ENCODE results near the gene MTHFD2. TPM values are rescaled to one million over a fixed set of nuclear protein-coding genes. Genes with fewer than 3 reads are reported as not detected.

Gene MTHFD2
- total and polyA plus RNA-seq, 2 experiments from 2014 or later: 40.1 to 126 TPM

- Histone ChIP-seq H3K4me3 (peak within 1 kb of the TSS; percentile 48), H4K20me1 (ENCODE audit: insufficient read depth, poor library complexity, severe bottlenecking) (peaks cover 41% of the 10 kb centered on the region), H3K27me3 (no peaks in the 10 kb centered on the region), H3K4me2 (peak within 1 kb of the TSS; percentile 79), H2AFZ (peak within 1 kb of the TSS; percentile 72), H3K27ac (peak within 1 kb of the TSS; percentile 92), H3K79me2 (peaks cover 47% of the 10 kb centered on the region), H3K4me1 (ENCODE audit: insufficient read depth) (peaks cover 7% of the 10 kb centered on the region), H3K36me3 (replicated peaks; ENCODE audit: insufficient read depth, low read depth) (no peaks in the 10 kb centered on the region), H3K9me3 (ENCODE audit: low read depth) (no peaks in the 10 kb centered on the region), H3K9me2 (replicated peaks; ENCODE audit: insufficient read depth) (no peaks in the 10 kb centered on the region)
- WGBS (ENCODE audit: low lambda C conversion rate, missing lambda C conversion rate): under 1% methylated on average over 62 of the region's 84 CpGs
- DNase-seq (ENCODE audit: low spot score): peak; percentile 99
- no peak for TF ChIP-seq EZH2 (IDR thresholded peaks at IDR 0.05; ENCODE audit: borderline replicate concordance)
Observed at GRCh38 chr2:74178211-74179062, 20.0 kb upstream of the MTHFD2 start, which contains the start of gene MOB1A. Gene MOB1A, minus strand, starts transcription at chr2:74178879. Its CDS starts 205 bp downstream, at chr2:74178674.

GRCh38 chr2:74179063-74179865, 19.2 kb upstream of the MTHFD2 start:
- H3K4me3 ChIP-seq: peak overlapping the region; percentile 15
- H3K27ac ChIP-seq: peak overlapping the region; percentile 39
- TF ChIP-seq EZH2 (IDR thresholded peaks at IDR 0.05; ENCODE audit: borderline replicate concordance) (no peak), CTCF (IDR thresholded peaks at IDR 0.05; ENCODE audit: poor library complexity) (peak; percentile 53)
- no peaks in the 10 kb centered on the region for H3K36me3 ChIP-seq (replicated peaks; ENCODE audit: insufficient read depth, low read depth)
- H2AFZ ChIP-seq: peak overlapping the region; percentile 39
- H3K4me2 ChIP-seq: peak overlapping the region; percentile 61
- H3K27me3 ChIP-seq: no peaks in the 10 kb centered on the region
- peaks cover 7% of the 10 kb centered on the region for H3K4me1 ChIP-seq (ENCODE audit: insufficient read depth)
- H3K79me2 ChIP-seq: peaks cover 38% of the 10 kb centered on the region
- H3K9me3 ChIP-seq (ENCODE audit: low read depth): no peaks in the 10 kb centered on the region
- 58% methylated on average over 24 of the region's 25 CpGs for WGBS (ENCODE audit: low lambda C conversion rate, missing lambda C conversion rate)
- H3K9me2 ChIP-seq (replicated peaks; ENCODE audit: insufficient read depth): no peaks in the 10 kb centered on the region
- peaks cover 36% of the 10 kb centered on the region for H4K20me1 ChIP-seq (ENCODE audit: insufficient read depth, poor library complexity, severe bottlenecking)
- peak; percentile 21 for DNase-seq (ENCODE audit: low spot score)

- no peaks in the 10 kb centered on the region for H3K9me2 ChIP-seq (replicated peaks; ENCODE audit: insufficient read depth)
- H3K9me3 ChIP-seq (ENCODE audit: low read depth): no peaks in the 10 kb centered on the region
- H3K4me1 ChIP-seq (ENCODE audit: insufficient read depth): peaks cover 5% of the 10 kb centered on the region
- no peak overlapping the region for H3K27ac ChIP-seq
- H2AFZ ChIP-seq: no peak overlapping the region
- peaks cover 12% of the 10 kb centered on the region for H4K20me1 ChIP-seq (ENCODE audit: insufficient read depth, poor library complexity, severe bottlenecking)
- WGBS (ENCODE audit: low lambda C conversion rate, missing lambda C conversion rate): 61% methylated on average over 7 of the region's 7 CpGs
- no peaks in the 10 kb centered on the region for H3K36me3 ChIP-seq (replicated peaks; ENCODE audit: insufficient read depth, low read depth)
- no peak for DNase-seq (ENCODE audit: low spot score)
- no peak for TF ChIP-seq EZH2 (IDR thresholded peaks at IDR 0.05; ENCODE audit: borderline replicate concordance)
- no peak for TF ChIP-seq CTCF (IDR thresholded peaks at IDR 0.05; ENCODE audit: poor library complexity)
- no peak for TF ChIP-seq EZH2phosphoT487 (IDR thresholded peaks at IDR 0.05; ENCODE audit: low read depth, severe bottlenecking, unreplicated experiment)
- no peak overlapping the region for H3K4me2 ChIP-seq
- H3K27me3 ChIP-seq: no peaks in the 10 kb centered on the region
- no peak overlapping the region for H3K4me3 ChIP-seq
- H3K79me2 ChIP-seq: peaks cover 14% of the 10 kb centered on the region
Observed at GRCh38 chr2:74181739-74182138, 16.7 kb upstream of the MTHFD2 start.

GRCh38 chr2:74183878-74184277, 14.5 kb upstream of the MTHFD2 start:
- Histone ChIP-seq H2AFZ (no peak overlapping the region), H4K20me1 (ENCODE audit: insufficient read depth, poor library complexity, severe bottlenecking) (no peaks in the 10 kb centered on the region), H3K79me2 (no peaks in the 10 kb centered on the region), H3K4me3 (no peak overlapping the region), H3K36me3 (replicated peaks; ENCODE audit: insufficient read depth, low read depth) (no peaks in the 10 kb centered on the region), H3K27me3 (no peaks in the 10 kb centered on the region), H3K4me1 (ENCODE audit: insufficient read depth) (no peaks in the 10 kb centered on the region), H3K9me3 (ENCODE audit: low read depth) (no peaks in the 10 kb centered on the region), H3K27ac (no peak overlapping the region), H3K9me2 (replicated peaks; ENCODE audit: insufficient read depth) (no peaks in the 10 kb centered on the region), H3K4me2 (no peak overlapping the region)
- 88% methylated on average over 2 of the region's 2 CpGs for WGBS (ENCODE audit: low lambda C conversion rate, missing lambda C conversion rate)
- no peak for TF ChIP-seq EZH2 (IDR thresholded peaks at IDR 0.05; ENCODE audit: borderline replicate concordance)
- no peak for TF ChIP-seq CTCF (IDR thresholded peaks at IDR 0.05; ENCODE audit: poor library complexity)
- TF ChIP-seq EZH2phosphoT487 (IDR thresholded peaks at IDR 0.05; ENCODE audit: low read depth, severe bottlenecking, unreplicated experiment): no peak
- no peak for DNase-seq (ENCODE audit: low spot score)
